ENCODE data around the gene SALL3.
"Not testable (repeated sequence)": the region's sequence is repeated elsewhere in the genome, so short reads cannot be mapped to it uniquely, and the experiment has no call there.

Gene SALL3

DNA sequence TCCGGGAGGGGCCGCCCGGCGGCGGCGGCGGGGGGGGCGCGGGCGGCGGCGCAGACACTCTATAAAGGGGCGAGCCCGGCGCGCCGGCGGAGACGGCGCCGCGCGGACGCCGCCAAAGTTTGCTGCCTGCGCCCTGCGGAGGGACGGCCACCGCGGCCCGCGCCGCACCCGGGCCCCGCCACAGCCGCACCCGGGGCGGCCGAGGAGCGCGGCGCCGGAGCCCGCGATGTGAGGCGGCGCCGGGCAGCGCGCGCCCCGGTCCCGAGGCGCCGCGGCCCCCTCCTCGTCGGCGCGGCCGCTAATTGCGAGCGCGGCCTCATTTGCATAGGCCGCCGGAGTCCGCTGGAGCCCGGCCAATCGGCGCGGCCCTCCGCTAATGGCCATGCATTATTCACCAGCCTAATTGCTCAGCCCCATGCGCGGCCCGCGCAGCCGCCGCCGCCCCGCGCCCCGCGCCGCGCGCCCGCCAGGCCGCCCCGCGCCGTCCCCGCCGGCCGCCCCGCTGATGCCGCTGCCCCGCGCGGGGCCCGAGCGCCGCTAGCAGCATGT, at the start of gene SALL3:
Gene SALL3 (plus strand): TSS at position 89 of the 549 bp plus-strand sequence. CDS start 457 bp downstream, at position 546.
- DNase-seq = no peak

DNA sequence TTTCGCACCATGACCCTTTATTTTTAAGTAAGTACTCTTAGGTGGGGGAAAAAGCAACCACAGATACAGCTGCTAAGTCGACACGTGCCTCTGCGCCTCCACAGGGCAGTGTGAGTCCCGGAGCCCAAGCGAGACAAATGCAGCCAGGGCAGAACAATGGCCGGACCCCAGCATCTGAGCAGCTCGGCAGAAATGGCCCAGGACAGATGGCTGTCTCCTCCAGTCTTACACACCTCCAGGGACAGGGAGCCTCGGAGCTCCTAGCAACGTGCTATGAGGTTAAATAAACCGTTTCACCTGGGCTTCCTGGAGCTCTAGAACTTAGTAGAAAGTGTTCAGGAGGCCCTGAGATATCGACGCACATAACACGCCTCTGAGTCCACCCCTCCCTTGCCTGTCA, 47.3 kb upstream of the SALL3 start:
- no peak for DNase-seq

DNA sequence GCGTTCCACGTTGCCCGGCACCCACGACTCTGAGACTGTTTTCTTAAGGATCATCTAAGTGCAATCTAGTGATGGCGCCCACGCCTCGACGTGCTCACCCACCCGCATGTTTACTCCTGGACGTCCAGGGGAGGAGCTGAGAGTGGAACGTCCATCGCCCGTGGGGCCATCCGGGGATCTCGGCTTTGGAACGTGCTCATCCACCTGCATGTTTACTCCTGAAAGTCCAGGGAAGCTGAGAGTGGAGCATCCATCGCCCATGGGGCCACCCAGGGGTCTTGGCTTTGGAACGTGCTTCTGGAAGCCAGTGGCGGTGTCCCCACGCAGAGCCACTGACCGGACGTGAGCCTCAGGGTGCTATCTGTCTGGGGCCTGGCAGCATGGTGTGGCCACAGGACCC, 45.6 kb upstream of the SALL3 start:
- no peak for DNase-seq

DNA sequence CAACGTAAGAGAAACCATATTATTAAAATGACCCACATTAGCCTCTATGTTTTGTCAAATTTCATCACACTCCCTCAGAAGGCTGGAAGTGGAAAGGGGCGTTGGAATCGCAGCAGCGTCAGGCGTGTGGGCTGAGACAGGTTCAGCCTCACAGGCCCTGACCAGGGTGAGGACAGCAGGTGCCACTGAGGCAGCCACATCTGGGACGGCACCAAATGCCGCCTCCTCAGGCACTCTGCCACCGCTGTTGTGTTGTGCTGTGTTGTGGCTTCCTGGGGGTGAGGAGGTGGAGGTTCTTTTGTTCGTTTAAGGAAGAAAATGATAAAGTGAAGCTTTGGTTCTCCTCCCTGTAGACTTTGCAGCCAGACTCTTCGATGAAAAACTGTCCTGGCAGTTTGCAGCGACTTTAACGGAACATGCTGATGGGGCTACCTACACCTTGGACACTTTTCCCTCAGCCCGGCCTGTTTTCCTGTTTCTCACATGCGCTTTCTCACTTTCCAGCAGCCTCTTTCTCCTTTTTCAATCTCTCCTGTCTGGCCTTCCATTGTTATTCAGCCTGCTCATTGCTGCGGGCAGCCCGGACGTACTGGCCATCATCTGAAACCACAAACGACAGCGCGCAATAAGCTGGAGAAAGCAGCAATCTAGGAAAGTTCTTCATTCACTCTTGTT, 44.9 kb upstream of the SALL3 start:
- DNase-seq = no peak

DNA sequence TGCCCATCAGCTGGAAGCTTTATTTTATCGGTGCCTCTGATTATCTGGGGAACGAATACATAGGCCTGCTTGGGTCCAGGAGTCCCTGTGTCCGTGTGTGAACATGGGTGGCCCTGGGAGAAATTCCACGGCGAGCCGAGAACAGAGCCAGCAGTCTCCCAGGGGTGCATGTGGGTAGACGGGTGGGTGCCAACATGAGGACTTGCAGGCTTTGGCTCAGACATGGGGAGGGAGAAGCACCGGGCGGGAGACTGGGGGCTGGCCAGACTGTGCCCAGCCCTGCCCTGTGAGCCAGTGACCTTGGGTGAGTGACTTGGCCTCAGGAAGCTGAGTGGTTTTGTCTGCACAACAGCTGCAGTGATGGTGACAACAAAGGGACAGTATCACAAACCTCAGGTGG, 44.2 kb upstream of the SALL3 start:
- DNase-seq = no peak

DNA sequence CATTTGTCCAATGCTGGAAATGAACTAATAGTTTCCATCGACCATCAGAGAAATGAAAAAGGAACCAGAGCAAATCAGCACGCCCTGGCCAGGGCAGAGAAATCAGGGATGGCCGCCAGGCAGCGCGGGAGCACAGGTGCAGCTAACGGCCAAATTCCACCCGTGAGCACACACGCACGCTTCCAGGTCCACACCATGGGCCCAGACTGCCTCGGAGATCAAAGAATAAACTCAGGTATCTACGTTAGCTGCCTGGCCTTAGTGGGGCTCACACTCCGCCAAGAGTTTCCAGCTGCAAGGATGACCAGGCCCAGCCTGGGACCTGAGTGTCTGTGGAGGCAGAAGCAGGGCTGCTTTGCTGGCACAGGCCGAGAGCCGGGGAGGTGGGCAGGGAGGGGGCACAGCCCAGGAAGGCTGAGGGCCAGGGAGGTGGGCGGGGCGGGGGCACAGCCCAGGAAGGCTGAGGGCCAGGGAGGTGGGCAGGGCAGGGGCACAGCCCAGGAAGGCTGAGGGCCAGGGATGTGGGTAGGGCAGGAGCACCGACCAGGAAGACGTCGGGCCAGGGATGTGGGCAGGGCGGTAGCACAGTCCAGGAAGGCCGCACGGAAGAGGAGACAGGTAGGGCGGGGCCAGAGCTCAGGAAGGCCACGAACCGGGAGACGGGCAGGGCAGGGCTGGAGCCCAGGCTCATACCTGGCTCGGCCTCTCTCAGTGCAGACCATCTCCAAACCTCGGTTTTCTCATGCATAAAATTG, 43.2 kb upstream of the SALL3 start:
- DNase-seq = no peak

DNA sequence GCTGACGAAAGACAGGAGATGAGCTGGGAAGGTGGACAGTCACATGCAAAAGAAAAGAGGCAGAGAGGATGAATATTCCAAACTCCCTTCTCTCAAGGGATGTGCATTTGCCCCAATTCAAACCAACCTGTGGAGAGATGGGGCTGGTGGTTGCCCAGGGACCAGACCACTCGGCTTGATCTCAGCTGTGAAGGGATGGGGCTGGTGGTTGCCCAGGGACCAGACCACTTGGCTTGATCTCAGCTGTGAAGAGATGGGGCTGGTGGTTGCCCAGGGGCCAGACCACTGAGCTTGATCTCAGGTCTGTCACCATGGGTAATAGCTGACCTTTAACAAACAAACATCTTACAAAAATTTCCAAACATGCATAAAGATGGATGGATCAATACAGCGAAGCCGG, 42.5 kb upstream of the SALL3 start:
- no peak for DNase-seq

DNA sequence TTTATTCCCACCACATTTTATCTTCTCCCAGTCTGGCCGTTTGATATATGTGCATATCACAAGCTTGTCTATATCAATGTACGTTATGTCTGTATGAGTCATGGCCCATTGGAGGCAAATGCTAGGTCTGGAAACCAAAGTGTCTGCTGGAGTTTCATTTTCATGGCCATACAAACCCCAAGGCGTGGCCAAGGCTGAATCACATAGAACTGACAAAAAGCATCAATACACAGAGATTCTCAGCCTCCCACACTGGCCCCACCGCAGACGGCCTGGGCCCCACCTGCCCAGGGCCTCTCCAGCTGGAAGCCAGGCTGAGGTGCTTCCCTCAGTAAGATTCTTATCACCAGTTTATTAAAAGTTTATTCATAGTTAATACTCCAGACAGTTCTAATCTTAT, 40.5 kb upstream of the SALL3 start:
- DNase-seq = no peak

DNA sequence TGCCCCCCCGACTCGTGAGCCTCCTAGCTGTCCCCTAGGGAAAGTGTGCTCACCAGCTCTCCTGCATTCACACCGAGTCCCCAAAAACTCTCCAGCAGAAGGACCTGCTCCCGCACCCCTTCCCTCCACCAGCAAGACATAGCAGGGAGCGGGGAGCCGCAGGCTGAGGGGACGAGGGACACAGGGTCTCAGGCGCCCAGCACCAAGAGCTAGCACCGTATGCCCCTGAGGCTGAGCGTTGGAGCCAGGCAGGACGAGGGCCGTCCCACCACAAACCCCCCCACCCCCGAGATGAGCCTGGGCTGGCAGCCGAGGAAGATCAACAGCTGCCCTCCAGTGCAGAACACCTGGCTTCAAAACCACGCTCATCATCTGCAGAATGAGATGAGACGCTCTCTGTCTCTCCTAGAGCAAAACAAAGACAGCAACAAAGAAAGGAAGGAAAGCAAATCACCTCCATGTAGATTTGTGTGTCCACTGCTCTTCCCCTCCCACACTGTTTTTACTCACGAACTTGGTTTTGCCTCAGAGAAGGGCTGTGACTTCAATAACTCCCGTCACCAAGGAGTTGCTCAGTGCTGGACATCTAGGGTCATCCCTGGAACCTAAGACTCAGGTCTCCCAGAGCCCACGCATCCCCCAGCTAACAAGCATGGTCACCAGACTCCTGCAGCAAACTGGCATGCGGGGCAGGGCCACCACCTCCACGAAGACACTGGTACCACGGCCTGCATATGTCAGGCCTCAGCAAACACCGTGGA, 39.7 kb upstream of the SALL3 start:
- DNase-seq = no peak

DNA sequence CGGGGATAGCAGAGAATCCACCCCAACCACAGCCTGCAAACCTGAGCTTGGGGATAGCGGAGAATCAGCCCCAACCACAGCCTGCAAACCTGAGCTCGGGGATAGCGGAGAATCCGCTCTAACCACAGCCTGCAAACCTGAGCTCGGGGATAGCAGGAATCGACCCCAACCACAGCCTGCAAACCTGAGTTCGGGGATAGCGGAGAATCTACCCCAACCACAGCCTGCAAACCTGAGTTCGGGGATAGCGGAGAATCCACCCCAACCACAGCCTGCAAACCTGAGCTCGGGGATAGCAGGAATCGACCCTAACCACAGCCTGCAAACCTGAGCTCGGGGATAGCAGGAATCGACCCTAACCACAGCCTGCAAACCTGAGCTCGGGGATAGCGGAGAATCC, 37.4 kb upstream of the SALL3 start:
- not testable (repeated sequence) for DNase-seq

DNA sequence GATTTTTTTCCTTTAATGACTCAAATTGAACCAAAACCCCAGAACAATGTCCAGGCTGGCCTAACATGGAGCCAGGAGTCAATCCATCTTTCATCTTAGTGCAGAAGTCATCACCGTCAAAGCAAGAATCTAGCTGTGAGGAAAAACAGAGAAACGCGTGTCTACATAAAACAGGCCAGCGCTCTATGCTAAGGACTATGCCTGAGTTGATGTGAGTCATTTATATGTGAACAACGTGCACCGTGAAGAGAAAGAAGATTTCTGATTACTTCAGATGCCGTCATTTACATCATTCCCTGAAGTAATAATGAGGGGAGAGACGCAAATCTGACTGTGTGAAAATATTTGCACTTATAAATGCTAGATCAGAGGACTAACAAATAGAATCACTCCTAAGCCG, 34.0 kb upstream of the SALL3 start:
- DNase-seq = no peak

DNA sequence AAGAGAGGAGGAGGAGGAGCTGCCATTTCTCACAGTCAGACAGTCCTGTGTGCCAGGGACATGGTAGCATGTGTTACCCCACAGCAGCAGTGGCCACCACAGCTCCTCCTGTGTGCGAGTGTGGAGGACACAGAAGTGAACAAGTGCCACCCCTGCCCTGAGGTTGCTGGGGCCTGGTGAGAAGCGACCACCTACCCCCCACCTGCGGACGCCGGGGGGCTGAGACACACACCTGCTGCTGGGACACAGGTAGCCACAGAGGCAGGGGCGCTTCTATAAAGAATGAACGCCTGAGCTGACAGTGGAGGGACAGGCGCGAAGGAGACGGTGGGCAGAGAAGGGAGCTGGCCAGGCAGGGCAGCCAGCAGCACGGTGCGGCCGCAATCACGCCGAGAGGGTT, 32.3 kb upstream of the SALL3 start:
- no peak for DNase-seq

DNA sequence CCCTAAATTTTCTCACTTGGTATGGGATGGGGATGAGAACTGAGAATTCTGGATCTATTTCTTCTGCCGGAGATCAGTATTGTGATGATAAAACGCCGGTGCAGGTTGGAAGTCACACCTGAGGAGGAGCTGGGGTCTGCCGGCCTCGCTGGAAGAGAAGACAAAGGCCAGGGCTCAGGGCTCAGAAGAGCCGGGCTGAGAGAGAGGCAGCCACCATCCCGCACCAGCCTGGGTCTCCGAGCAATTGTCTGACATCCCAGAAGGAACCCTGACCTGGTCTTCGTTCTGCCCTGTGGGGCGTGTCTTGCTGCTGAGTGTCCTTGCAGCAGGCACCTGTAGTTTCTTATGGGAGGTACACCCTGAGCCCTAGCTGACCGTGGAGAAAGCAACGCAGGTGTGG, 31.4 kb upstream of the SALL3 start:
- DNase-seq = no peak

DNA sequence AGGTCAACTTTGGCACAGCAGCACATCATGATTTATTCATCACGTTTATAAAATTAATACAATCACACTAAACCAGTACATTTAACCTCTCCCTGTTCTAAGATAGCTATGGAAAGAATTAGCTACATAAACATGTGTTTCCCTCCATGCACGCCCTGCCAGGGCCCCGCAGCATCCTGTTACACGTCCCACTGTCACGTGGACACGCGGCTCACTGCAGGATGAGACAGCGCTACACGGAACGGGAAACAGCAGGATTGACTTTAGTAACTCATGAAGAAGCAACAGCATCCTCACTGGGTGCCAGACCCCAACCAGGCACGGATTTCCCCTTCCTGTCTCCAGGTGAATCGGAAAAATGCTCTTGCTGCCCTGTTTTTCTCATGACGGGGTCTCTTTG, 30.9 kb upstream of the SALL3 start:
- DNase-seq = no peak

DNA sequence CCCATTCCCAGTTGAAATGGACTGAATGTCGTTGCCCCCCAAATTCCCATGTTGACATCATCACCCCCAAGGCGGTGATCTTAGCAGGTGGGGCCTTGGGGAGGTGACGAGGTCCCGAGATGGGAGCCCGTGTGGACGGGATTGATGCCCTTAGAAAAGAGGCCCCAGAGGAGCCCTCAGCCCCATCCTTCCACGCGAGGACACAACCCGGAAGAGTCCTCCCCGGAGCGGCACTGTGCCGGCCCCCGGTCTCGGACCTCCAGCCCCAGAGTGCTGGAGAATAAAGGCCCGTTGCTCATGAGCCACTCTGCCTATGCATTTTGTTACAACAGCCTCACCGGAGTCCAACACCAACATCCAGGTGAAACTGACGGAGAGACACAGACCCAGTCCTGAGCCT, 30.4 kb upstream of the SALL3 start:
- DNase-seq = no peak

DNA sequence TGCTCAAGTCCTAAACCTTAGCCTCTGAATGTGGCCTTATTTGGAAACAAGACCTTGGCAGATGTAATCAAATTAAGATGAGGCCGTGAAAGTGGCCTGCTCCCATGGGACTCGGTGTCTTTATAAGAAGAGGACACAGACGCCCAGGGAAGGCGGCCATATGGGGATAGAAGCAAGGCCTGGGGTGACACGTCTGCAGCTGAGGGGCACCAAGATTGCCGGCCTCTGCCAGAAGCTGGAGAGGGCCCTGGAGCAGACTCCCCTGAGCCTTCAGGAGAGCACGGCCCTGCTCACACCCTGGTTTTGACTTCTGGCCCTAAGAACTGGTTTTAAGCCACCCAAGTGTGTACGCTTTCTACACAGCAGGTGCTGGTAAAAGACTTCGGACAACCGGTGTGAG, 29.2 kb upstream of the SALL3 start:
- no peak for DNase-seq

DNA sequence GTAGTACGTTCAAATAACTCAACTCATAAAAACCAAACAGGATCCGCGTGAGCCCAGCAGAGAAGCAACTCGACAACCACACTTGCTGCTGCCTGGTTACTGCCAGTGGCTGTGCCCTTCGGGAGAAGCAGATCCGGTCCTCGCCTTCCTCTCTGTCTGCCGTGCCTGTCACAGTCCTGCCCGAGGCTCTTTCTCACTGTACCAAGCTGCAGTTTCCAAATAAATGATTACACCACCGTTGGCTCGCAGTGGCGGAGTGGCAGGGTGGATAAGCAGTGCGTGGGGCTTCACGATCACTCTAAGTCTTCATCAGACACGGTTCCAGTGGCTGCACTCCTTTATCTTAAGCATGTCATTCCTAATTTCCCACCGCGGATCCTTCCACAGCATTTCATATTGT, 26.1 kb upstream of the SALL3 start:
- DNase-seq = no peak

DNA sequence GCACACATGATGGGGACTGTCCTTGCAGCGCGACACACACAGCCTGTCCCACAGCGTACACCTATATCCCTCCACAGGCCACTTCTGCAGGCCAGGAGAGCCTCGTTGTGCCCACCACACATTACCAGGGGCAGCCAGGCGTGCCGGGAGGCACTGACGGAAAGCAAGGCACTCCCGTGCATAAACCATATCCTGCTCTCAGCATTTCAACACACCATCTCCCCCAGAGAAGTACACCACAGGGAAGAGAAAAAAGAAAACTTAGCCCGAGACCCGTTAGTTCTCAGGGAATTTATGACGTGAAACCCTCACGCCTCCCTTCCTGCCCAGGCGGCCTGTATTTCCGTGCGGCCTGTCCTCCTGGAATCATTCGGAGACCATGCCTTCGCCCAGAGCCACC, 24.6 kb upstream of the SALL3 start:
- no peak for DNase-seq

DNA sequence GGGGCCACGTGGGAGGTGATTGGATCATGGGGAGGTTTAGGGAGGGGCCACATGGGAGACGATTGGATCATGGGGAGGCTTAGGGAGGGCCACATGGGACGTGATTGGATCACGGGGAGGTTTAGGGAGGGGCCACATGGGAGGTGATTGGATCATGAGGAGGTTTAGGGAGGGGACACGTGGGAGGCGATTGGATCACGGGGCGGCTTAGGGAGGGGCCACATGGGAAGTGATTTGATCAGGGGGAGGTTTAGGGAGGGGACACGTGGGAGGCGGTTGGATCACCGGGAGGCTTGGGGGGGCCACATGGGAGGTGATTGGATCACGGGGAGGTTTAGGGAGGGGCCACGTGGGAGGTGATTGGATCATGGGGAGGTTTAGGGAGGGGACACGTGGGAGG, 22.5 kb upstream of the SALL3 start:
- no peak for DNase-seq

DNA sequence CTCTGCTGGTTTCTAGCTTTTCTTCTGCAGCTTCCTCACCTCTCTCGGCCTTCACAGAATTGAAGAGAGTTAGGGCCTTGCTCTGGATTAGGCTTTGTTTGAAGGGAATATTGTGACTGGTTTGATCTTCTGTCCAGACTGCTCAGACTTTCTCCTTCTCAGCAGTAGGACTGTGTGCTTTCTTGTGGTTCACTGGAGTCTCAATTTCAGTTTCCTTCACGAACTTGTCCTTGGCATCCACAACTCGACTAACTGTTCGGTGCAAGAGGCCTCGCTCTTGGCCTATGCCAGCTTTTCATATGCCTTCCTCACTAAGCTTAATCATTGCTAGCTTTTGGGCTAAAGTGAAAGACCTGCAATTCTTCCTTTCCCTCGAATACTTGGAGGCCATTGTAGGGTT, 18.9 kb upstream of the SALL3 start:
- no peak for DNase-seq

DNA sequence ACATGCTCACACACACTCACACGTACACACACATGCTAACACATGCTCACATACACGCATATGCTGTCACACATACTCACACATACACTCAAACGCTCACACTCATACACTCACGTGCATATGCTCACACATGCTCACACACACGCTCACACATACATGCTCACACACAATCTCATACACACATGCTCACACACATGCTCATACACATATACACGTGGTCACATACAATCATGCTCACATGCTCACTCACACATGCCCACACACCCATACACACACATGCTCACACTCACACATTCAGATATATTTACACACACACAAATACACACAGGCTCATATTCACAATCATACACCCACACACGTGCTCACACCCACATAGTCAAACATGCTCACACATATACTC, 17.5 kb upstream of the SALL3 start:
- DNase-seq = no peak

DNA sequence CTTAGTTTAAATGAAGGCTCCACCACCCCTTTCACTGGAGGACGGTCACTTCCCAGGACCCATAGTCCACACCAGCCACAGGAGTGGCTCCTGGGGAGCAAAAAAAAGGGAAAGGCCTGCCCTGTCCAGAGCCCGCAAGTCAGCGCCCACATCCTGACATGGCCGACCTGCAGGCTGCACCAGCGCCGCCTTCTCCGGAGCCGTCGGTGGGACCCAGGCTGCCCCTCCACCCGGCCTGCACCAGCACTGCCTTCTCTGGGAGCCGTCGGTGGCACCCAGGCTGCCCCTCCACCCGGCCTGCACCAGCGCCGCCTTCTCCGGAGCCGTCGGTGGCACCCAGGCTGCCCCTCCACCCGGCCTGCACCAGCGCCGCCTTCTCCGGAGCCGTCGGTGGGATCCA, 14.9 kb upstream of the SALL3 start:
- not testable (repeated sequence) for DNase-seq

DNA sequence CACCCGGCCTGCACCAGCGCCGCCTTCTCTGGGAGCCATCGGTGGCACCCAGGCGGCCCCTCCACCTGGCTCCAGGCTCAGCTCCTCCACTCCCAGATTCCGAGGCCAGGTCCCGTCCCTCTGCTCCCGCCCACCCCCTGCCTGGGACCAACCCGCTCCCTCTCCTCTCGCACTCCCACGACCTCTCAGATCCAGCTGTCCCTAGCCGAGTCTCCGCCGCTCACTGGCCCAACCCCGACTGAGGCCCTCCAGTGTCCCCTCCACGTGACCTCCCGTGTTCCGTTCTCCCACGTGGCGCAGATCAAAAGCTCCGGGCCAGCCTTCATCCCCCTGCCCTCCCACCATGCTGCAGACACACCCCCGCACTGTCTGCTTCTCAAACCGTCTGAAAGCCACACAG, 14.4 kb upstream of the SALL3 start:
- DNase-seq = no peak
